ENCODE measurements around the gene TOP1. TPM values are rescaled to one million over a fixed set of nuclear protein-coding genes. Genes with fewer than 3 reads are reported as not detected.
A peak's percentile ranks its signal among the peaks of the same experiment; 100 is the strongest.

Gene TOP1
- total RNA-seq, 1 experiment from 2014 or later: 29.1 TPM

DNA sequence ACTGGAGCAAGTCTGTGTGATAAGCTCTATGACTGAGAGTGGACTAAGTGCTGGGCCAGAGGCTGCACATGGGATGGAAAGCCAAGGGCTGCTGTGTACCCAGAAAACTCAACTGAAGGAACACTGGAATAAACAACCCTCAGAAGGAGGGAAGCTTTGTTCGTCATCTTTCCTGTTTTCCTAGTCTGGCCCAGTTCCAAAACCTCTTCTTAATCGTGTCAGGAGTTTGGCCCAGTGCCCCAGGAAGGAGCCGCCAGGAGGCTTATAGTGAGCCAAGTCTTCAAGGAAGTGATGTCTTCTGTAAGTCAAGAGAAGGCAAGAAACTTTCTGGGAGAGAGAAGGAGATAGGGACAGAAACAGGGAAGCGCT, 23.3 kb upstream of the TOP1 start:
- Histone ChIP-seq H3K9me3 (ENCODE audit: low read length) (no peaks in the 10 kb centered on the region), H3F3A (ENCODE audit: low read length, unreplicated experiment) (peaks cover 19% of the 10 kb centered on the region), H3K4me3 (ENCODE audit: low read length) (peak overlapping the region; percentile 49; the same call in 1 of the 2 replicates), H3K79me2 (ENCODE audit: low read length) (peaks cover 16% of the 10 kb centered on the region; the same call in 1 of the 2 replicates), H3K4me2 (ENCODE audit: low read length) (peak overlapping the region; percentile 75), H3K9ac (ENCODE audit: low read length) (peak overlapping the region; percentile 85), H3K36me3 (ENCODE audit: low read depth, low read length) (peaks cover 3% of the 10 kb centered on the region; the same call in 1 of the 2 replicates), H3K9me2 (replicated peaks; ENCODE audit: low read length) (no peaks in the 10 kb centered on the region), H3K27ac (ENCODE audit: low read length) (peak overlapping the region; percentile 99), H2AFZ (ENCODE audit: low read length) (no peak overlapping the region), H4K20me1 (ENCODE audit: low read length) (no peaks in the 10 kb centered on the region), H3K27me3 (ENCODE audit: low read length) (no peaks in the 10 kb centered on the region), H3K4me1 (ENCODE audit: insufficient read depth, low read length) (peaks cover 57% of the 10 kb centered on the region)
- no peak for TF ChIP-seq EZH2phosphoT487 (IDR thresholded peaks at IDR 0.05; ENCODE audit: borderline replicate concordance, low read length)
- no peak for TF ChIP-seq EZH2 (IDR thresholded peaks at IDR 0.05; ENCODE audit: low read length, unreplicated experiment)
- TF ChIP-seq CTCF (conservative IDR thresholded peaks at IDR 0.05; ENCODE audit: low read depth, low read length): no peak
- DNase-seq (peak; percentile 99), ATAC-seq (peak; percentile 12)
- BruUV-seq (replicated peaks): no TSS peak
- ChIA-PET CTCF (no interaction called here), POLR2A (ENCODE audit: unreplicated experiment) (interaction anchor here (0.6 to 1.0 kb wide), 3 partner anchors 15 to 324 kb away, joined by 3 to 4 read pairs (median 3); no protein-coding TSS in a partner anchor)
- intact Hi-C loops (cut with micrococcal nuclease): no loop called here

DNA sequence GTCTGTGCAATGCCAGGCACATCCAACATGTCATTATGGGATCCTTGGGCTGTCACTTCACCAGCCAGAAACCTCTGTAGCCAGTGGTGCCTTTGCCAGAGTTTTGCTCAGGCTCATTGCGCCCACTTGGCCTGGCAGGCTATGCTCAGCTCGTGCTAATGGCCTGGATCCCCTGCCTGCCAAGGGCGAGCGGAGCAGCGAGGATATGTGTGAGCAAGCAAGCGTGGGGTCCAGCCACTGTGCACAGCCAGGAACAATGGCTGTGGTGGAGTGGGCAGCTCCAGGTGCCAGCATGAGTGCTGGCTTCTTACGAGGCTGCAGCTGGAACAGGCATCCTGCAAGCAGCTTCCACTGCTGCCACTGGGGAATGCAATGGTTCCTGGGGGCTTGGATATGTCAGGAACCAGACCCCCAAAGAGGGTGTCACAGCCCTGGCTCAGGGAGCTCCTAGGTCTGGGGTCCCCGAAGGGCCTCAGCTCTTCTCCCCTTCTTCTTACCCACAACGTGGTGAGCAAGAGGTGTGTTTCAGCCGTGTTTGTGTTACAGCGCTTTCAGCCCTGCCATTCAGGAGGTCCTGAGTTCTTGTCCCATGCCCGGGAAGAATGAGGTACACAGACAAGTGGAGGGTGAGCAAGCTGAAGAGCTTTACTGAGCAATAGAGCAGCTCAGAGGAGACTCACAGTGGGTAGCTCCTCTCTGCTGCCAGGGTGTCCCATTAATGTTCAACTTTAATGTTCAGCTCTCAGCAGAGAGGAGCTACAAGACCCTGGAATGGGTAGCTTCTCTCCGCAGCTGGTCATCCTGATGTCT, 22.3 kb upstream of the TOP1 start:
- H3K36me3 ChIP-seq (ENCODE audit: low read depth, low read length): peaks cover 3% of the 10 kb centered on the region; the same call in 1 of the 2 replicates
- peaks cover 19% of the 10 kb centered on the region for H3F3A ChIP-seq (ENCODE audit: low read length, unreplicated experiment)
- no peaks in the 10 kb centered on the region for H4K20me1 ChIP-seq (ENCODE audit: low read length)
- ChIA-PET POLR2A (ENCODE audit: unreplicated experiment) (interaction anchor here (0.6 to 1.0 kb wide), 2 partner anchors 16 to 60 kb away, joined by 3 to 7 read pairs; no protein-coding TSS in a partner anchor), CTCF (no interaction called here)
- H3K9me2 ChIP-seq (replicated peaks; ENCODE audit: low read length): no peaks in the 10 kb centered on the region
- no peaks in the 10 kb centered on the region for H3K9me3 ChIP-seq (ENCODE audit: low read length)
- BruUV-seq (replicated peaks): no TSS peak
- H3K27me3 ChIP-seq (ENCODE audit: low read length): no peaks in the 10 kb centered on the region
- no peak for TF ChIP-seq EZH2 (IDR thresholded peaks at IDR 0.05; ENCODE audit: low read length, unreplicated experiment)
- no peak for TF ChIP-seq CTCF (conservative IDR thresholded peaks at IDR 0.05; ENCODE audit: low read depth, low read length)
- TF ChIP-seq EZH2phosphoT487 (IDR thresholded peaks at IDR 0.05; ENCODE audit: borderline replicate concordance, low read length): no peak
- H3K4me3 ChIP-seq (ENCODE audit: low read length): no peak overlapping the region
- ATAC-seq (no peak), DNase-seq (no peak)
- peaks cover 57% of the 10 kb centered on the region for H3K4me1 ChIP-seq (ENCODE audit: insufficient read depth, low read length)
- H3K79me2 ChIP-seq (ENCODE audit: low read length): peaks cover 15% of the 10 kb centered on the region; the same call in 1 of the 2 replicates
- H3K4me2 ChIP-seq (ENCODE audit: low read length): no peak overlapping the region
- no peak overlapping the region for H2AFZ ChIP-seq (ENCODE audit: low read length)
- peak overlapping the region; percentile 85; the same call in 1 of the 2 replicates for H3K9ac ChIP-seq (ENCODE audit: low read length)
- intact Hi-C loops (cut with micrococcal nuclease): no loop called here
- peak overlapping the region; percentile 99 for H3K27ac ChIP-seq (ENCODE audit: low read length)

Data from PC-3 (cell line).